Astrocyte (in vitro differentiated cells and primary cell): ENCODE results near the gene FAM180B. TPM values are rescaled to one million over a fixed set of nuclear protein-coding genes. Genes with fewer than 3 reads are reported as not detected.
A peak's percentile ranks its signal among the peaks of the same experiment; 100 is the strongest.

Source experiments
- DNase-seq: peaks from one replicate; pipeline ENCODE4 v3.0.0-alpha.2; 2010; ENCODE audit warnings: low read depth
- FAIRE-seq: peaks from 2 replicates; lab custom pipeline; 2011; peaks lifted over from hg19 to GRCh38; lab: Jason Lieb, UNC
- H2AFZ ChIP-seq: 2 replicates; pipeline ENCODE4 v1.6.0; 2012; ENCODE audit warnings: low read depth, low read length, inconsistent platforms
- H3K27ac ChIP-seq: 2 replicates; pipeline ENCODE4 v1.5.1; 2011; ENCODE audit warnings: low read depth, low read length, inconsistent platforms
- H3K27me3 ChIP-seq: 2 replicates; pipeline ENCODE4 v1.6.0; 2011; ENCODE audit warnings: low read length, inconsistent platforms; ENCODE audit not compliant: insufficient read depth
- H3K36me3 ChIP-seq: 2 replicates; pipeline ENCODE4 v1.5.1; 2011; ENCODE audit warnings: low read length, inconsistent platforms; ENCODE audit not compliant: insufficient read depth
- H3K4me1 ChIP-seq: 2 replicates; pipeline ENCODE4 v1.5.1; 2011; ENCODE audit warnings: low read length, inconsistent platforms; ENCODE audit not compliant: insufficient read depth
- H3K4me2 ChIP-seq: 2 replicates; pipeline ENCODE4 v1.6.0; 2012; ENCODE audit warnings: low read length, inconsistent platforms
- H3K4me3 ChIP-seq: 2 replicates; pipeline ENCODE4 v1.5.1; 2011; ENCODE audit warnings: low read depth, mild to moderate bottlenecking, low read length, inconsistent platforms; ENCODE audit not compliant: insufficient read depth
- H3K79me2 ChIP-seq: 2 replicates; pipeline ENCODE4 v1.6.0; 2012; ENCODE audit warnings: mild to moderate bottlenecking, low read length, inconsistent platforms; ENCODE audit not compliant: insufficient read depth
- H3K9ac ChIP-seq: 2 replicates; pipeline ENCODE4 v1.6.0; 2012; ENCODE audit warnings: mild to moderate bottlenecking, low read length, inconsistent platforms
- H3K9me3 ChIP-seq: 2 replicates; pipeline ENCODE4 v1.5.1; 2012; ENCODE audit warnings: low read depth, mild to moderate bottlenecking, low read length, inconsistent platforms; ENCODE audit not compliant: insufficient read depth
- H4K20me1 ChIP-seq: 2 replicates; pipeline ENCODE4 v1.6.0; 2012; ENCODE audit warnings: low read length, inconsistent platforms; ENCODE audit not compliant: insufficient read depth
- H3K27ac Mint-ChIP-seq: one replicate; pipeline ENCODE4 v1.8.0; 2021; ENCODE audit warnings: mild to moderate bottlenecking, mixed read lengths; ENCODE audit not compliant: unreplicated experiment
- H3K27me3 Mint-ChIP-seq: one replicate; pipeline ENCODE4 v1.8.0; 2021; ENCODE audit warnings: low read depth, mixed read lengths; ENCODE audit not compliant: unreplicated experiment
- H3K36me3 Mint-ChIP-seq: one replicate; pipeline ENCODE4 v1.8.0; 2021; ENCODE audit warnings: low read depth, mixed read lengths; ENCODE audit not compliant: unreplicated experiment
- H3K4me1 Mint-ChIP-seq: one replicate; pipeline ENCODE4 v1.8.0; 2021; ENCODE audit warnings: low read depth, mixed read lengths; ENCODE audit not compliant: unreplicated experiment
- H3K4me3 Mint-ChIP-seq: one replicate; pipeline ENCODE4 v1.8.0; 2021; ENCODE audit warnings: mild to moderate bottlenecking, moderate library complexity, mixed read lengths; ENCODE audit not compliant: unreplicated experiment
- H3K9me3 Mint-ChIP-seq: one replicate; pipeline ENCODE4 v1.8.0; 2021; ENCODE audit warnings: mild to moderate bottlenecking, mixed read lengths; ENCODE audit not compliant: unreplicated experiment
- EZH2 ChIP-seq: IDR thresholded peaks from 2 replicates; pipeline ENCODE4 v1.6.1; 2012; ENCODE audit warnings: mild to moderate bottlenecking, low read length, inconsistent platforms; ENCODE audit not compliant: insufficient read depth
- total RNA-seq: library from RNA; stranded (reverse); gene quantifications from 2 replicates; pipeline ENCODE4 v1.2.1, GENCODE V29; 2021
- TF ChIP-seq, protein P1 (sequence below): IDR thresholded peaks from 2 replicates; pipeline ENCODE4 v1.5.1; 2011; ENCODE audit warnings: low read depth, mild to moderate bottlenecking, inconsistent platforms, low read length, moderate library complexity; ENCODE audit not compliant: insufficient read depth

FAM180B gene
- total RNA-seq, 1 donor from 2014 or later, result 0.16 TPM

DNA sequence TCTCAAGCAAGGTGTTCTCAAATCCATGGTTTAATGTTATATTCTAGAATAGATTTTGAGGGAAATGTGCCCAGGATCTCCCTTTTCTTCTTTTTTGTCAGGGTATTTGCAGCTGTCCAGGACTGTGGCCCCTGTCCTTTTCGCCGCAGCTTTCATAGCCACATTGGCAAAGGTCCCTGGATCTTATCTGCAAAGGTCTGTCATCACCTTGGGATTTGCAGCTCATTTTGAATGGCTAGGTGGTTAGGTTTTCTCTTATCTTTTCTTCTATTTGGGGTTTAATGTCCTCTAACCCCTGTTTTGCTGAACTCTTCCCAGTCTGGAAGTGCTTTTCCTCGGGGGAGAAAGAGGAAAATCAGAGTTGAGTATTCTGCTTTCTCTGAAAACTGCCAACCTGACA, 19.4 kb downstream of the FAM180B start:
- no peak overlapping the region for H3K4me3 Mint-ChIP-seq

DNA sequence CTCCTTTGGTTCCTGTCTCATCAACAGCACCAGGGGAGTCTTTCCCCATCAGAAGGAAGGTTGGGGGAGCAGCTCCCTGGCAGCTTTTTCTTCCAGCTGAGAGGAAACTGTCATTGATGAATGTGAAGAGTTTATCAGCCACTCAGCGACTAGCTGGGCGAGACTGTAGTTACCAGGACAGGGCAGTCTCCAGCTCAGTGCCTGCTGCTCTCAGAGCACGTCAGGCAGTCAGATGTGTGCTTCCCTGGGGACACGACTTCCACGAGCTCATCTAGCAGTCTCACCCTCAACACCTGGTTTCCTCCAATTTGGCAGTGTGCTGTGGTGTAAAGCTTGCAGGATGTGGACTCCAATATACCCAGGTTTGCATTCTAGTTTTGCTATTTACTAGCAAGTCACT, 20.3 kb downstream of the FAM180B start:
- Mint-ChIP-seq H3K36me3 (peaks cover 4% of the 10 kb centered on the region), H3K27ac (peak overlapping the region; percentile 20), H3K9me3 (no peaks in the 10 kb centered on the region), H3K4me3 (no peak overlapping the region), H3K27me3 (no peaks in the 10 kb centered on the region), H3K4me1 (peaks cover 24% of the 10 kb centered on the region)
- H3K27me3 ChIP-seq, result no peaks in the 10 kb centered on the region
- no peaks in the 10 kb centered on the region for H3K9me3 ChIP-seq
- TF ChIP-seq, protein P1, sequence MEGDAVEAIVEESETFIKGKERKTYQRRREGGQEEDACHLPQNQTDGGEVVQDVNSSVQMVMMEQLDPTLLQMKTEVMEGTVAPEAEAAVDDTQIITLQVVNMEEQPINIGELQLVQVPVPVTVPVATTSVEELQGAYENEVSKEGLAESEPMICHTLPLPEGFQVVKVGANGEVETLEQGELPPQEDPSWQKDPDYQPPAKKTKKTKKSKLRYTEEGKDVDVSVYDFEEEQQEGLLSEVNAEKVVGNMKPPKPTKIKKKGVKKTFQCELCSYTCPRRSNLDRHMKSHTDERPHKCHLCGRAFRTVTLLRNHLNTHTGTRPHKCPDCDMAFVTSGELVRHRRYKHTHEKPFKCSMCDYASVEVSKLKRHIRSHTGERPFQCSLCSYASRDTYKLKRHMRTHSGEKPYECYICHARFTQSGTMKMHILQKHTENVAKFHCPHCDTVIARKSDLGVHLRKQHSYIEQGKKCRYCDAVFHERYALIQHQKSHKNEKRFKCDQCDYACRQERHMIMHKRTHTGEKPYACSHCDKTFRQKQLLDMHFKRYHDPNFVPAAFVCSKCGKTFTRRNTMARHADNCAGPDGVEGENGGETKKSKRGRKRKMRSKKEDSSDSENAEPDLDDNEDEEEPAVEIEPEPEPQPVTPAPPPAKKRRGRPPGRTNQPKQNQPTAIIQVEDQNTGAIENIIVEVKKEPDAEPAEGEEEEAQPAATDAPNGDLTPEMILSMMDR, result no peak
- DNase-seq, result peak; percentile 29
- H3K27ac ChIP-seq, result peak overlapping the region; percentile 32
- H3K4me3 ChIP-seq, result peak overlapping the region; percentile 15
- peak overlapping the region; percentile 37 for H3K9ac ChIP-seq
- H2AFZ ChIP-seq, result no peak overlapping the region
- peak overlapping the region; percentile 61 for H3K4me2 ChIP-seq
- FAIRE-seq, result no peak
- H3K79me2 ChIP-seq, result no peaks in the 10 kb centered on the region
- H3K4me1 ChIP-seq, result peaks cover 20% of the 10 kb centered on the region
- H4K20me1 ChIP-seq, result no peaks in the 10 kb centered on the region
- no peaks in the 10 kb centered on the region for H3K36me3 ChIP-seq

More for the DNA sequence above, 19.4 kb downstream of the FAM180B start:
- Histone ChIP-seq H3K9ac (no peak overlapping the region), H2AFZ (no peak overlapping the region), H4K20me1 (no peaks in the 10 kb centered on the region), H3K4me2 (no peak overlapping the region), H3K9me3 (no peaks in the 10 kb centered on the region), H3K27me3 (no peaks in the 10 kb centered on the region), H3K36me3 (no peaks in the 10 kb centered on the region), H3K27ac (no peak overlapping the region), H3K4me3 (no peak overlapping the region), H3K4me1 (peaks cover 20% of the 10 kb centered on the region), H3K79me2 (no peaks in the 10 kb centered on the region)
- DNase-seq, result no peak
- Mint-ChIP-seq H3K27ac (no peak overlapping the region), H3K4me1 (peaks cover 24% of the 10 kb centered on the region), H3K36me3 (peaks cover under 1% of the 10 kb centered on the region), H3K27me3 (no peaks in the 10 kb centered on the region), H3K9me3 (no peaks in the 10 kb centered on the region)
- FAIRE-seq, result no peak
- TF ChIP-seq, protein P1, result no peak
- no peak for TF ChIP-seq EZH2

- no peaks in the 10 kb centered on the region for H3K36me3 ChIP-seq
- no peaks in the 10 kb centered on the region for H3K9me3 ChIP-seq
- Mint-ChIP-seq H3K4me1 (peaks cover 24% of the 10 kb centered on the region), H3K27me3 (no peaks in the 10 kb centered on the region), H3K27ac (peak overlapping the region; percentile 5), H3K4me3 (no peak overlapping the region), H3K36me3 (peaks cover 4% of the 10 kb centered on the region), H3K9me3 (no peaks in the 10 kb centered on the region)
- H3K79me2 ChIP-seq, result no peaks in the 10 kb centered on the region
- FAIRE-seq (no peak), DNase-seq (peak; percentile 94)
- H3K9ac ChIP-seq, result peak overlapping the region; percentile 37
- H3K27ac ChIP-seq, result peak overlapping the region; percentile 14
- no peaks in the 10 kb centered on the region for H4K20me1 ChIP-seq
- H3K4me2 ChIP-seq, result peak overlapping the region; percentile 61
- no peak overlapping the region for H3K4me3 ChIP-seq
- no peak overlapping the region for H2AFZ ChIP-seq
- TF ChIP-seq, protein P1, result no peak
- peaks cover 20% of the 10 kb centered on the region for H3K4me1 ChIP-seq
- no peaks in the 10 kb centered on the region for H3K27me3 ChIP-seq
These were observed 20.9 kb downstream of the FAM180B start for GRCh38 chr11:47607380-47607779.
